Activated CD8-positive, alpha-beta memory T cell treated with anti-CD3 and anti-CD28 coated beads for 48 hours (primary cell): Measurements from ENCODE around the gene ATP2C2.

Experiments used
- DNase-seq, 3 experiments: peaks; one replicate each; pipeline ENCODE4 v3.0.0-alpha.2; 2020; ENCODE audit warnings: low read depth in 2 of 3, low spot score in 2 of 3

The ATP2C2 gene

GRCh38 chr16:84362471-84362941, 5.8 kb upstream of the ATP2C2 start:
- no peak for DNase-seq

GRCh38 chr16:84366208-84366607, 2.1 kb upstream of the ATP2C2 start:
- no peak for DNase-seq

- DNase-seq = no peak
Measured at GRCh38 chr16:84367297-84367680, 1.0 kb upstream of the ATP2C2 start.

- DNase-seq = no peak
Measured at GRCh38 chr16:84367750-84368307, 509 bp upstream of the ATP2C2 start.

GRCh38 chr16:84369105-84369504, 767 bp downstream of the ATP2C2 start:
- DNase-seq = no peak

GRCh38 chr16:84369938-84370627, 1.7 kb downstream of the ATP2C2 start:
- DNase-seq = no peak

- DNase-seq = no peak
Measured at GRCh38 chr16:84370723-84371552, 2.6 kb downstream of the ATP2C2 start.

- no peak for DNase-seq
Measured at GRCh38 chr16:84371553-84371865, 3.2 kb downstream of the ATP2C2 start.

- DNase-seq = no peak
Measured at GRCh38 chr16:84373907-84374489, 5.7 kb downstream of the ATP2C2 start.

- DNase-seq = no peak
Measured at GRCh38 chr16:84378099-84378498, 9.8 kb downstream of the ATP2C2 start.

- DNase-seq = no peak
Measured at GRCh38 chr16:84378567-84378966, 10.2 kb downstream of the ATP2C2 start.

- no peak for DNase-seq
Measured at GRCh38 chr16:84379008-84379708, 10.8 kb downstream of the ATP2C2 start.

GRCh38 chr16:84379709-84380362, 11.5 kb downstream of the ATP2C2 start:
- no peak for DNase-seq

- DNase-seq = no peak
Measured at GRCh38 chr16:84380405-84380804, 12.1 kb downstream of the ATP2C2 start.

GRCh38 chr16:84382396-84382795, 14.1 kb downstream of the ATP2C2 start:
- DNase-seq = no peak

GRCh38 chr16:84383106-84383505, 14.8 kb downstream of the ATP2C2 start:
- DNase-seq = no peak

- no peak for DNase-seq
Measured at GRCh38 chr16:84386047-84386446, 17.7 kb downstream of the ATP2C2 start.

GRCh38 chr16:84387021-84387420, 18.7 kb downstream of the ATP2C2 start:
- no peak for DNase-seq

- no peak for DNase-seq
Measured at GRCh38 chr16:84390131-84390785, 21.9 kb downstream of the ATP2C2 start.
